ENCODE results near the gene ZNF689. TPM values are rescaled to one million over a fixed set of nuclear protein-coding genes. Genes with fewer than 3 reads are reported as not detected.

ZNF689 gene
- total and polyA plus RNA-seq, 4 donors, result 6.5 to 15.7 (median 12.5) TPM

DNA sequence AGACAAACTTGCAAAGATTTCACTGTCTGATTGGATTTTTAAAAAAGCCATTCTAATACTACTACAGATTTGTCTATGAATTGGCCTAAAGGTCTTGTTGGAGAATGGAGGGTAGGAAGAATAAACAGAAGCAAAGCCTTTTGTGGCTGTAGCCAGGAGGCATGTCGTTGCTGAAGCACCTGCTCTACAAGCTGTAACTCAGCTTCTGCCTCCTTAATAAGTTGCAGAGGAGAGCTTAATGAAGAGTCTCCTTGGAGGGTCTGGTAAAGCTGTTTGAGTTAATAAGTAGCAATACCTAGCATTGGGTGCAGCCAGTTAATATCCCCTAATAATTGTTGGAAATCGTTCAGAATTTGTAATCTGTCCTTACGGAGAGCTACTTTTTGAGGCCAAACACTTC lies 10.0 kb upstream of the ZNF689 start:
- Histone ChIP-seq H3K4me1 (ENCODE audit: control insufficient read depth, insufficient read depth, low read length) (peaks cover 4% of the 10 kb centered on the region), H3K9me3 (ENCODE audit: control insufficient read depth, insufficient read depth, low read length) (no peaks in the 10 kb centered on the region), H3K27me3 (ENCODE audit: control insufficient read depth, insufficient read depth, low read length) (no peaks in the 10 kb centered on the region), H3K27ac (ENCODE audit: low read depth, low read length) (no peak overlapping the region), H3K36me3 (ENCODE audit: control insufficient read depth, insufficient read depth, low read length) (no peaks in the 10 kb centered on the region), H3K4me3 (ENCODE audit: low read depth, low read length) (no peak overlapping the region)
- no peak for DNase-seq (ENCODE audit: low read depth in 4 of 6, low spot score in 6 of 6)
- WGBS (ENCODE audit: insufficient coverage), result 38% methylated on average over 2 of the region's 3 CpGs

DNA sequence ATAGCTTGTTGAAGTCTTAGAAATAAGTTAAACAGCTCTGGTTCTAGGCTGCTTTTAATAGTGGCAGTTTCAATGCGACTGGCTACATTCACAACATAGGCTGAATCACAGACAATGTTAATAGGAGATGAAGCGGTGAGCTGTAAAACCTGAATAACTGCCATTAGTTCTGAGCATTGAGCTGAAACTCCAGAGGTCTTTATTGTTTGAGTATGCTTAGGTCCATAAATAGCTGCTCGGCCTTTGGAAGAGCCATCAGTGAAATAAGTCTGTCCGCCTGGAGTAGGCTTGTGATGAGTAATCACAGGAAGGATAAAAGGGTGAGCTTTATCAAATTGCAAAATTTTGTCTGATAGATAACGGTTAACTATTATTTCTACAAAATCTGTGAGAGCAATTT lies 9.4 kb upstream of the ZNF689 start:
- no peak overlapping the region for H3K4me3 ChIP-seq (ENCODE audit: low read depth, low read length)
- peak in 1 of 6 donors; percentile 11 for DNase-seq (ENCODE audit: low read depth in 4 of 6, low spot score in 6 of 6)

DNA sequence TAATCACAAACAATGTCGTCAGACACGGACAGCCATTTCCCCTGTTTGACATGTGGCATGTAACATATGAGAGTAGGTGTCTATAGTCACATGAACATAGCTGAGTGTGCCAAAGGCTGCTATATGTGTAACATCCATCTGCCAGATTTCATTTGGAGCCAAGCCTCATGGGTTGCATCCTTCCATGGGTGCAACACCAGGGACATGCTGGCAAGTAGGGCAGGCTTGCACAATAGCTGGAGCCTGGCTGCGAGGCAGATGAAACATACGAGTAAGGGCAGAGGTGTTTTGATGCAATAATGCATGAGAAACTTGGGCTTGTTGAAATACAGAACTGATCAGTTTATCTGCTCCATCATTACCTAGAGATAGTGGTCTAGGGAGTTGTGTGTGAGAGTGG lies 9.0 kb upstream of the ZNF689 start:
- no peak overlapping the region for H3K27ac ChIP-seq (ENCODE audit: low read depth, low read length)
- H3K4me3 ChIP-seq (ENCODE audit: low read depth, low read length), result no peak overlapping the region
- H3K9me3 ChIP-seq (ENCODE audit: control insufficient read depth, insufficient read depth, low read length), result no peaks in the 10 kb centered on the region
- WGBS (ENCODE audit: insufficient coverage), result 61% methylated on average over 3 of the region's 4 CpGs
- H3K27me3 ChIP-seq (ENCODE audit: control insufficient read depth, insufficient read depth, low read length), result no peaks in the 10 kb centered on the region
- DNase-seq (ENCODE audit: low read depth in 4 of 6, low spot score in 6 of 6), result peak in 1 of 6 donors; percentile 84
- peaks cover 6% of the 10 kb centered on the region for H3K4me1 ChIP-seq (ENCODE audit: control insufficient read depth, insufficient read depth, low read length)
- H3K36me3 ChIP-seq (ENCODE audit: control insufficient read depth, insufficient read depth, low read length), result no peaks in the 10 kb centered on the region

More for the DNA sequence above, 9.4 kb upstream of the ZNF689 start:
- H3K4me1 ChIP-seq (ENCODE audit: control insufficient read depth, insufficient read depth, low read length), result peaks cover 6% of the 10 kb centered on the region
- H3K27me3 ChIP-seq (ENCODE audit: control insufficient read depth, insufficient read depth, low read length), result no peaks in the 10 kb centered on the region
- H3K36me3 ChIP-seq (ENCODE audit: control insufficient read depth, insufficient read depth, low read length), result no peaks in the 10 kb centered on the region
- no peaks in the 10 kb centered on the region for H3K9me3 ChIP-seq (ENCODE audit: control insufficient read depth, insufficient read depth, low read length)
- 56% methylated on average over 3 of the region's 5 CpGs for WGBS (ENCODE audit: insufficient coverage)
- H3K27ac ChIP-seq (ENCODE audit: low read depth, low read length), result no peak overlapping the region

DNA sequence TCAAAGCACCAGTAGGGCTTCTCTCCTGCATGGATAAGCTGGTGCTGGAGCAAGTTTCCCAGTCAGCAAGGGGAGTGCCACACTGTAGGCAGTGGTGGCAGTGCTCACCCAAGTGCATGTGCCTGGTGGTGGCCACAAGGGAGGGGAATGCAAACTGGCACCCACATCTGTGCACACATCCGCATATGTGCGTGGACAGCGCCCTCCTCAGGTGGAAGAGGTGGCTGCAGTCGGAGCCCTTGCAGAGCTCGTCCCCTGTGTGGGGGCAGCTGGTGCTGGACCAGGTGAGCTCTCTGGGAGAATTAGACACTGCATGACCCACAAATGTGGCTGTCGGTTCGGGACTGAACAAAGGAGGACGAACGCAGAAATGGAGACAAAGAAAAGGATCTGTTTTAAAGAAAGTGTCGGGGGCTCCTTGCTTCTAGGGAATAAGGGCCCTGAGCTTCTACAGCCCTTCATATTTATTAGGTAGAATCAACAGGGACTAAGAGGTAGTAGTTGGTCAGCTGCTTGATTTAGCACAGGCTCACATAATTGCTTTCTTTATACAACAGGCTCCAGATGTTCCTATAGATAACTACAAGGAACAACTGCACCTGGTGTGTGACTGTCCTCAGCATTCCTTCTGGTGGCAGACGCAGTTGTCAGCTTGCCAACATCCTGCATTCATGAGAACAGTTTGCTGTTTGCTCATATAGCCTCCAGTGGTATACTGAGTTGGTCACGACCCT lies 5.3 kb upstream of the ZNF689 start:
- Histone ChIP-seq H3K4me1 (ENCODE audit: control insufficient read depth, insufficient read depth, low read length) (peaks cover 11% of the 10 kb centered on the region), H3K9me3 (ENCODE audit: control insufficient read depth, insufficient read depth, low read length) (no peaks in the 10 kb centered on the region), H3K4me3 (ENCODE audit: low read depth, low read length) (no peak overlapping the region), H3K27me3 (ENCODE audit: control insufficient read depth, insufficient read depth, low read length) (no peaks in the 10 kb centered on the region), H3K27ac (ENCODE audit: low read depth, low read length) (no peak overlapping the region), H3K36me3 (ENCODE audit: control insufficient read depth, insufficient read depth, low read length) (no peaks in the 10 kb centered on the region)
- DNase-seq (ENCODE audit: low read depth in 4 of 6, low spot score in 6 of 6), result peak in 2 of 6 donors; percentile 28 to 58
- WGBS (ENCODE audit: insufficient coverage), result 24% methylated on average over 8 of the region's 12 CpGs

DNA sequence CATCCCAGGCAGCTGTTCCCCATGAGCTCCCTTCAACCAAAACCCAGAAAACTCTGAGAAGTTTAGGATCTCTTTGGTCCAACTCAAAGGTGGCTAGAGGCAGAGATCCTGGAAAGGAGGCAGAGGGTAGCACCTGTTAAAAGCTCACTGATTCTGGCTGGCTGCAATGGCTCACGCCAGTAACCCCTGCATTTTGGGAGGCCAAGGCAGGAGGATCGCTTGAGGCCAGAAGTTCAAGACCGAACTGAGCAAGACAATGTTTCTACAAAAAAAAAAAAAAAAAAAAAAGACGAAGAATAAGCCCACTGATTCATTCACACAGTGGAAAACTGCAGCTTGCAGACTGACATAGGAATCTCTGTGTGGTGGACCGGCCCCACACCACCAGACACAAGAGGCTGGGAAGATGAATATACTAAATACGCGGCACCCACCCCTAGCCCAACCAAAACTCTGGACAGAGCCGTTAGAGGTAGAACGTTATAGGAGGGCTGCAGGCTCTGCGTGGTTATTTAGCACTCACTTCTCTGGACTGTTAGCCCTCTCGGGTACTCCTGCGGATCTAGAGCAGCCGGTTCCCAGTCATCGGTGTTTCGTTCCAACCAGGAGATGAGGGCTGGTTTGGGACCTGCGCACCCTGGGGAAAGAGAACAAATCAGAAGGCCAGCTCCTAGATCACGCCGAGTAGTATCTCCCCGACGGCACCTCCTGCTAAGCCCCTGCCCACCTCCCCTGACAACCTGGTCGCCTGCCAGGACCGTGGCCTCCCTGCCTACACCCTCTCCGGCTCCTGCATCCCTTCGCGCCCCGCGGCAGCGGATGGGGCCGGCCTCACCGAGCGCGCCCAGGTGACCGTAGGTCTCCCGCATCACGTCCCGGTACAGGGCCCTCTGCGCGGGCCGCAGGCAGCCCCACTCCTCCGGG lies 925 bp downstream of the ZNF689 start:
- peak overlapping the region; percentile 90 for H3K27ac ChIP-seq (ENCODE audit: low read depth, low read length)
- peaks cover 18% of the 10 kb centered on the region for H3K4me1 ChIP-seq (ENCODE audit: control insufficient read depth, insufficient read depth, low read length)
- DNase-seq (ENCODE audit: low read depth in 4 of 6, low spot score in 6 of 6), result peak in 2 of 6 donors; percentile 66 to 67
- peak overlapping the region; percentile 78 for H3K4me3 ChIP-seq (ENCODE audit: low read depth, low read length)
- 10% methylated on average over 34 of the region's 40 CpGs for WGBS (ENCODE audit: insufficient coverage)
- peaks cover 35% of the 10 kb centered on the region for H3K36me3 ChIP-seq (ENCODE audit: control insufficient read depth, insufficient read depth, low read length)
- no peaks in the 10 kb centered on the region for H3K9me3 ChIP-seq (ENCODE audit: control insufficient read depth, insufficient read depth, low read length)
- H3K27me3 ChIP-seq (ENCODE audit: control insufficient read depth, insufficient read depth, low read length), result no peaks in the 10 kb centered on the region

DNA sequence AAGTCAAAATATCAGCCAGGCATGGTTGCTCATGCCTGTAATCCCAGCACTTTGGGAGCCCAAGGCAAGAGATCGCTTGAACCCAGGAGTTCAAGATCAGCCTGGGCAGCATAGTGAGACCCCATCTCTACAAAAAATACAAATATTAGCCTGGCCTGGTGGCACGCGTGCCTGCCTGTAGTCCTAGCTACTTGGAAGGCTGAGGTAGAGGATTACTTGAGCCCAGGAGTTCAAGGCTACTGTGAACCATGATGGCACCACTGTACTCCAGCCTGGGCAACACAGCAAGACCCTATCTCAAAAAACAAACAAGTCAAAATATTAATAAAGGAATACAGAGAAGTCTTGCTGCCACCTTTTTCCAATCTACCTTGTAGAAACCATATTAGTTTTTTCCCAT lies 4.2 kb downstream of the ZNF689 start:
- no peak overlapping the region for H3K27ac ChIP-seq (ENCODE audit: low read depth, low read length)
- H3K4me1 ChIP-seq (ENCODE audit: control insufficient read depth, insufficient read depth, low read length), result peaks cover 18% of the 10 kb centered on the region
- 86% methylated on average over 2 of the region's 3 CpGs for WGBS (ENCODE audit: insufficient coverage)
- no peak for DNase-seq (ENCODE audit: low read depth in 4 of 6, low spot score in 6 of 6)
- peaks cover 50% of the 10 kb centered on the region for H3K36me3 ChIP-seq (ENCODE audit: control insufficient read depth, insufficient read depth, low read length)
- no peaks in the 10 kb centered on the region for H3K27me3 ChIP-seq (ENCODE audit: control insufficient read depth, insufficient read depth, low read length)
- no peaks in the 10 kb centered on the region for H3K9me3 ChIP-seq (ENCODE audit: control insufficient read depth, insufficient read depth, low read length)
- H3K4me3 ChIP-seq (ENCODE audit: low read depth, low read length), result no peak overlapping the region

DNA sequence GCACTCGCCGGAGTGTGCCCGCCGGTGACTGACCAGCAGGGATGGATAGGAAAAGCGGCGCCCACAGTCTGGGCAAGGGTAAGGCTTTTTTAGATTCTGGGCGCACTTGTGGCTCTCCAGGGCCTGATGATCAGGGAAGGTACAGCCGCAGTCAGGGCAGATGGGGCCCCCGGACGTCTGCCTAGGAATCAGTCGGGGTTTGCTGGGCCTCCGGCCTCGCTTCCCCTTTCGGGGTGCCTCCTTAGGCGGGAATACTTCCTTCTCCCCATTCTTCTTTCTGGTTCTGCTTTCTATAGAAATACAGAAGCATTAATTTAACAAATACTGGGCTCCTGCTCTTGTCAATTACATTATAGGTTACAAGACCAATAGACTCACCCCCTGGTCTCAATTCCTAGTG lies 5.0 kb downstream of the ZNF689 start:
- peaks cover 11% of the 10 kb centered on the region for H3K4me1 ChIP-seq (ENCODE audit: control insufficient read depth, insufficient read depth, low read length)
- peaks cover 50% of the 10 kb centered on the region for H3K36me3 ChIP-seq (ENCODE audit: control insufficient read depth, insufficient read depth, low read length)
- WGBS (ENCODE audit: insufficient coverage), result 94% methylated on average over 12 of the region's 15 CpGs
- no peaks in the 10 kb centered on the region for H3K9me3 ChIP-seq (ENCODE audit: control insufficient read depth, insufficient read depth, low read length)
- H3K27me3 ChIP-seq (ENCODE audit: control insufficient read depth, insufficient read depth, low read length), result no peaks in the 10 kb centered on the region
- H3K27ac ChIP-seq (ENCODE audit: low read depth, low read length), result no peak overlapping the region
- H3K4me3 ChIP-seq (ENCODE audit: low read depth, low read length), result no peak overlapping the region
- no peak for DNase-seq (ENCODE audit: low read depth in 4 of 6, low spot score in 6 of 6)

DNA sequence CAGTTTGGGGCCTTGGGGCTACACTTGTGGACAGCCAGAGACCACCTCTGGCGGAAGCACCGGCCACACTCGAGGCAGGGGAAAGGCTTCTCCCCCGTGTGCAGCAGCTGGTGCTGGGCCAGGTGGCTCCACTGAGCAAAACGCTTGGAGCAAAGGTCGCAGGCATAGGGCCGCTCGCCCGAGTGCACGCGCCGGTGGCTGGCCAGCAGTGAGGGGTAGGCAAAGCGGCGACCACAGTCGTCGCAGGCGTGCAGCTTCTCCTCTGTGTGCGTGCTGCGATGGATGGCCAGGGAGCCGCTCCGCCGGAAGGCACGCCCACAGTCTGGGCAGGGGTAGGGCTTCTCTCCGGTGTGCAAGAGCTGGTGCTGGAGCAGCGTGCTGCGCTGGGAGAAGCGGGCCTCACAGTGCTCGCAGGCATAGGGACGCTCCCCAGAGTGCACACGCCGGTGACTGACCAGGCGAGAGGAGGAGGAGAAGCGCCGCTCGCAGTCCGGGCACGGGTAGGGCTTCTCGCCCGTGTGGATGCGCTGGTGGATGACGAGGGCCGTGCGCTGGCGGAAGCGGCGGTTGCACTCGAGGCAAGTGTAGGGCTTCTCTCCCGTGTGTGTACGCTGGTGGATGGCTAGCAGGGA lies 5.8 kb downstream of the ZNF689 start:
- no peak overlapping the region for H3K4me3 ChIP-seq (ENCODE audit: low read depth, low read length)
- H3K36me3 ChIP-seq (ENCODE audit: control insufficient read depth, insufficient read depth, low read length), result peaks cover 50% of the 10 kb centered on the region
- H3K27me3 ChIP-seq (ENCODE audit: control insufficient read depth, insufficient read depth, low read length), result no peaks in the 10 kb centered on the region
- H3K27ac ChIP-seq (ENCODE audit: low read depth, low read length), result no peak overlapping the region
- no peak for DNase-seq (ENCODE audit: low read depth in 4 of 6, low spot score in 6 of 6)
- H3K4me1 ChIP-seq (ENCODE audit: control insufficient read depth, insufficient read depth, low read length), result peaks cover 11% of the 10 kb centered on the region
- no peaks in the 10 kb centered on the region for H3K9me3 ChIP-seq (ENCODE audit: control insufficient read depth, insufficient read depth, low read length)
- 92% methylated on average over 49 of the region's 49 CpGs for WGBS (ENCODE audit: insufficient coverage)

DNA sequence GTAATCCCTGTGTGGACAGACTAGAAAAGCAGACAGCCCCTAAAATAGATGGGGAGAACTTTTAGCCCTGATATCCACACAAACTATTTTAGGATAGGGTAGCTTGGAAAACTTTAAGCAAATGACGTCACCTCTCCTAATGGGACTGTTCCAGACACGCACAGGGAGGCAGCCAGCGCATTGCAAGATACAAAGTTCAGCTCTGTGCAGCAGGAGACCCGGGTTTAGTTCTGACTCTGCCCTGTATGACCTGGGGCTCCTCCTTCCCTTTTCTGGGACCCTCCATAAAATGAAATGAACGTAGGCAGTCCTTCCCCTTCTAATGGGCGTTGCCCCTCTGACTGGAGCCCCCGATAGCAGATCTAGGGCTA lies 6.3 kb downstream of the ZNF689 start:
- H3K27me3 ChIP-seq (ENCODE audit: control insufficient read depth, insufficient read depth, low read length), result no peaks in the 10 kb centered on the region
- H3K27ac ChIP-seq (ENCODE audit: low read depth, low read length), result no peak overlapping the region
- peaks cover 9% of the 10 kb centered on the region for H3K4me1 ChIP-seq (ENCODE audit: control insufficient read depth, insufficient read depth, low read length)
- peaks cover 50% of the 10 kb centered on the region for H3K36me3 ChIP-seq (ENCODE audit: control insufficient read depth, insufficient read depth, low read length)
- H3K9me3 ChIP-seq (ENCODE audit: control insufficient read depth, insufficient read depth, low read length), result no peaks in the 10 kb centered on the region
- WGBS (ENCODE audit: insufficient coverage), result 93% methylated on average over 7 of the region's 7 CpGs
- no peak overlapping the region for H3K4me3 ChIP-seq (ENCODE audit: low read depth, low read length)
- no peak for DNase-seq (ENCODE audit: low read depth in 4 of 6, low spot score in 6 of 6)

Data from spinal cord (tissue), 10 donors.